ENCODE data around the gene AFG1L. TPM values are rescaled to one million over a fixed set of nuclear protein-coding genes. Genes with fewer than 3 reads are reported as not detected.

The AFG1L gene
- total RNA-seq, 1 experiment from 2014 or later = 4.9 TPM

- no peak for ATAC-seq
- H3K4me2 ChIP-seq (ENCODE audit: low read length) = no peak overlapping the region; the same call in 1 of the 2 replicates
- no peak overlapping the region for H3K9ac ChIP-seq (ENCODE audit: low read length)
- H3K27me3 ChIP-seq (ENCODE audit: insufficient read depth, low read length) = no peaks in the 10 kb centered on the region
- ChIA-PET RAD21 (ENCODE audit: low non-redundant PET in 1 of 2, low total read pairs in 2 of 2, uncharacterized antibody in 2 of 2, unreplicated experiment in 2 of 2) (no interaction called here), CTCF (no interaction called here), POLR2A (no interaction called here)
- no peaks in the 10 kb centered on the region for H3K9me2 ChIP-seq (ENCODE audit: insufficient read depth)
- no peak overlapping the region for H3K4me3 ChIP-seq (replicated peaks in 1 of 2; ENCODE audit: low read depth in 1 of 2, low read length in 2 of 2)
- intact Hi-C loops (cut with micrococcal nuclease) = no loop called here
- no peak overlapping the region for H3K27ac ChIP-seq (ENCODE audit: low read depth, low read length)
- BruUV-seq (replicated peaks) = no TSS peak
- peak overlapping the region; percentile 85 for H2AFZ ChIP-seq (ENCODE audit: low read depth, low read length, poor library complexity, severe bottlenecking)
- H3K36me3 ChIP-seq (ENCODE audit: control insufficient read depth in 1 of 2, insufficient read depth in 2 of 2, low read length in 2 of 2) = no peaks in the 10 kb centered on the region
- H3K9me3 ChIP-seq (ENCODE audit: control insufficient read depth in 1 of 2, insufficient read depth in 1 of 2, low read depth in 1 of 2, low read length in 2 of 2) = no peaks in the 10 kb centered on the region
- TF ChIP-seq ZNF274 (IDR thresholded peaks at IDR 0.05; ENCODE audit: low read depth, low read length) = no peak
- no peak for TF ChIP-seq SRF (IDR thresholded peaks at IDR 0.05; ENCODE audit: low read depth)
- no peak for TF ChIP-seq SP1 (IDR thresholded peaks at IDR 0.05; ENCODE audit: low read depth)
- no peak for TF ChIP-seq ZFX (IDR thresholded peaks at IDR 0.05)
- TF ChIP-seq ZBTB33 (IDR thresholded peaks at IDR 0.05; ENCODE audit: extremely low read depth, insufficient replicate concordance, low read length) = no peak
- no peak for TF ChIP-seq CBX3 (IDR thresholded peaks at IDR 0.05; ENCODE audit: low read depth)
- no peak for TF ChIP-seq POLR2A (IDR thresholded peaks at IDR 0.05; ENCODE audit: borderline replicate concordance, extremely low read depth, insufficient read depth, insufficient read length)
- TF ChIP-seq POLR2AphosphoS5 (IDR thresholded peaks at IDR 0.05; ENCODE audit: low read depth, low read length) = no peak
- TF ChIP-seq FOSL1 (IDR thresholded peaks at IDR 0.05; ENCODE audit: low read depth) = no peak
- no peak for TF ChIP-seq JUND (IDR thresholded peaks at IDR 0.05)
- TF ChIP-seq EZH2phosphoT487 (IDR thresholded peaks at IDR 0.05; ENCODE audit: borderline replicate concordance) = no peak
- no peak for TF ChIP-seq CTCF (IDR thresholded peaks at IDR 0.05 in 2 of 3, conservative IDR thresholded peaks at IDR 0.05 in 1 of 3; ENCODE audit: borderline replicate concordance in 1 of 3, insufficient read depth in 1 of 3, low read depth in 2 of 3, low read length in 2 of 3)
- TF ChIP-seq EGR1 (IDR thresholded peaks at IDR 0.05; ENCODE audit: low read depth) = no peak
- no peak for TF ChIP-seq MAX (IDR thresholded peaks at IDR 0.05)
- H4K20me1 ChIP-seq (ENCODE audit: insufficient read depth) = 0 out of 2 replicates have a peak, but pooled peaks cover 4% of the 10 kb centered on the region
- DNase-seq (ENCODE audit: low read depth, low spot score) = no peak
- no peaks in the 10 kb centered on the region for H3K79me2 ChIP-seq (ENCODE audit: insufficient read depth, low read length)
- peaks cover 0 to 4% of the 10 kb centered on the region in 2 experiments; a peak in 2 of 4 replicates for H3K4me1 ChIP-seq (ENCODE audit: control insufficient read depth in 1 of 2, insufficient read depth in 2 of 2, low read length in 2 of 2)
These were observed 124.6 kb downstream of the AFG1L start for GRCh38 chr6:108419474-108419873.

Data from HCT116 (cell line).